Measurements from ENCODE around the gene LELP1. TPM values are rescaled to one million over a fixed set of nuclear protein-coding genes. Genes with fewer than 3 reads are reported as not detected.

The LELP1 gene
- not detected in 2 replicates for total RNA-seq

GRCh38 chr1:153203130-153203529 lies at the start of gene LELP1:
TSS of gene LELP1 (plus strand) at chr1:153203430. CDS start at chr1:153204708, 1,278 bp downstream.

GRCh38 chr1:153217212-153217611 lies 14.0 kb downstream of the LELP1 start, which contains the start of gene PRR9:
TSS of gene PRR9 (plus strand) at chr1:153217584. CDS start at chr1:153218145, 561 bp downstream.

Other genes with a start within 250 kb of the LELP1 start
- not detected in 2 replicates for gene SPRR4, start 232.8 kb upstream of the LELP1 start, total RNA-seq
- not detected in 2 replicates for gene SPRR1A, start 219.3 kb upstream of the LELP1 start, total RNA-seq
- gene SPRR3, start 201.7 kb upstream of the LELP1 start, total RNA-seq = not detected in 2 replicates
- not detected in 2 replicates for gene SPRR1B, start 172.2 kb upstream of the LELP1 start, total RNA-seq
- gene SPRR2D, start 162.3 kb upstream of the LELP1 start, total RNA-seq = not detected in 2 replicates
- gene SPRR2A, start 145.9 kb upstream of the LELP1 start, total RNA-seq = not detected in 2 replicates
- gene SPRR2B, start 131.8 kb upstream of the LELP1 start, total RNA-seq = not detected in 2 replicates
- gene SPRR2E, start 108.9 kb upstream of the LELP1 start, total RNA-seq = not detected in 2 replicates
- gene SPRR2F, start 89.9 kb upstream of the LELP1 start, total RNA-seq = not detected in 2 replicates
- gene SPRR2G, start 52.5 kb upstream of the LELP1 start, total RNA-seq = not detected in 2 replicates
- gene PRR9, start 14.2 kb downstream of the LELP1 start, total RNA-seq = not detected in 2 replicates
- gene LORICRIN, start 56.3 kb downstream of the LELP1 start, total RNA-seq = not detected in 2 replicates
- gene PGLYRP3, start 109.5 kb downstream of the LELP1 start, total RNA-seq = not detected in 2 replicates
- gene PGLYRP4, start 145.4 kb downstream of the LELP1 start, total RNA-seq = not detected in 2 replicates
- gene S100A9, start 154.4 kb downstream of the LELP1 start, total RNA-seq = 0.28 and 0.83 TPM in 2 replicates
- not detected in 2 replicates for gene S100A12, start 172.2 kb downstream of the LELP1 start, total RNA-seq
- gene S100A8, start 187.6 kb downstream of the LELP1 start, total RNA-seq = not detected in 2 replicates
- gene S100A7A, start 213.1 kb downstream of the LELP1 start, total RNA-seq = not detected in 2 replicates